ENCODE results near the gene FN3KRP. TPM values are rescaled to one million over a fixed set of nuclear protein-coding genes. Genes with fewer than 3 reads are reported as not detected.

The FN3KRP gene
- total RNA-seq, 1 donor from 2014 or later = 25.3 TPM

DNA sequence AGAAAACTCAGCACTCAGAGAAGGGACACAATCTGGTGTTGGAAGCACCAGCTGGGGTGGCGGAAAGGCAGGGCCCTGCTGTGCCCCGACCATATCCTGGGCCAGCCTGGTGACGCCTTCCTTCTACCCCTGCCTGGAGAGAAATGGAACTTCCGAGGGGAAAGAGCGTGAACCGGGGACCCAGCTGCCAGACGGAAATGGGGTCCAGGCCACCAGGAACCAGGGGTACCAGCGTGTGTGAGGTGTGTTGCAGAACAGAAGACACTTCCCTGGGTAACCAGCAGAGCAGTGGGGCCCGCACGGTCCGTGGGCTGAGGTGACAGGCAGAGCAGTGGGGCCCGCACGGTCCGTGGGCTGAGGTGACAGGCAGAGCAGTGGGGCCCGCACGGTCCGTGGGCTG lies 24.8 kb upstream of the FN3KRP start:
- Histone ChIP-seq H3K36me3 (ENCODE audit: control insufficient read depth, insufficient read depth, low read length) (no peaks in the 10 kb centered on the region), H3K4me3 (ENCODE audit: low read depth, low read length) (no peak overlapping the region), H3K27me3 (ENCODE audit: control insufficient read depth, insufficient read depth, low read length) (no peaks in the 10 kb centered on the region)
- TF ChIP-seq, protein P1, sequence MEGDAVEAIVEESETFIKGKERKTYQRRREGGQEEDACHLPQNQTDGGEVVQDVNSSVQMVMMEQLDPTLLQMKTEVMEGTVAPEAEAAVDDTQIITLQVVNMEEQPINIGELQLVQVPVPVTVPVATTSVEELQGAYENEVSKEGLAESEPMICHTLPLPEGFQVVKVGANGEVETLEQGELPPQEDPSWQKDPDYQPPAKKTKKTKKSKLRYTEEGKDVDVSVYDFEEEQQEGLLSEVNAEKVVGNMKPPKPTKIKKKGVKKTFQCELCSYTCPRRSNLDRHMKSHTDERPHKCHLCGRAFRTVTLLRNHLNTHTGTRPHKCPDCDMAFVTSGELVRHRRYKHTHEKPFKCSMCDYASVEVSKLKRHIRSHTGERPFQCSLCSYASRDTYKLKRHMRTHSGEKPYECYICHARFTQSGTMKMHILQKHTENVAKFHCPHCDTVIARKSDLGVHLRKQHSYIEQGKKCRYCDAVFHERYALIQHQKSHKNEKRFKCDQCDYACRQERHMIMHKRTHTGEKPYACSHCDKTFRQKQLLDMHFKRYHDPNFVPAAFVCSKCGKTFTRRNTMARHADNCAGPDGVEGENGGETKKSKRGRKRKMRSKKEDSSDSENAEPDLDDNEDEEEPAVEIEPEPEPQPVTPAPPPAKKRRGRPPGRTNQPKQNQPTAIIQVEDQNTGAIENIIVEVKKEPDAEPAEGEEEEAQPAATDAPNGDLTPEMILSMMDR (IDR thresholded peaks at IDR 0.05; ENCODE audit: insufficient read depth, low read length, poor library complexity, severe bottlenecking) = no peak
- no peak for DNase-seq (ENCODE audit: low read depth)

DNA sequence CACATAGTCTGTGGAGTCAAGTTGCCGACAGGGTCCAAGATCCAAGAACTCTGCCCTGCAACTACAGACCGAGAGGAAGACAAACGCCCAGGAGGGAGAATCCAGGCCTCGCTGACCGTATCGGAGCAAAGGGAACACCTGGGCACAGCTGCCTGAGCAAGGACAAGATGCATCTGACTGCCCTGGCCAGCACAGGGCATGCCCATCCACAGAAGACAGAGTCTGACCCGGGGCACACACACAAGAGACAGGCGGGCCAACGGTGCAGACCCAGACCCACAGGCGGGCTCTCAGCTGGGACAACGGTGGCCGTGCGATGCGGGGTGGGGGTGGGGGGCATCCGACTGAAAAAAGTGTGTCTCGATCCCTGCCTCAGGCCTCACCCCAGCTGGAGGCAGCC lies 24.2 kb upstream of the FN3KRP start:
- DNase-seq (ENCODE audit: low read depth) = no peak
- H3K27me3 ChIP-seq (ENCODE audit: control insufficient read depth, insufficient read depth, low read length) = peaks cover 2% of the 10 kb centered on the region
- TF ChIP-seq, protein P1 (IDR thresholded peaks at IDR 0.05; ENCODE audit: insufficient read depth, low read length, poor library complexity, severe bottlenecking) = no peak
- H3K4me3 ChIP-seq (ENCODE audit: low read depth, low read length) = no peak overlapping the region
- no peaks in the 10 kb centered on the region for H3K36me3 ChIP-seq (ENCODE audit: control insufficient read depth, insufficient read depth, low read length)

DNA sequence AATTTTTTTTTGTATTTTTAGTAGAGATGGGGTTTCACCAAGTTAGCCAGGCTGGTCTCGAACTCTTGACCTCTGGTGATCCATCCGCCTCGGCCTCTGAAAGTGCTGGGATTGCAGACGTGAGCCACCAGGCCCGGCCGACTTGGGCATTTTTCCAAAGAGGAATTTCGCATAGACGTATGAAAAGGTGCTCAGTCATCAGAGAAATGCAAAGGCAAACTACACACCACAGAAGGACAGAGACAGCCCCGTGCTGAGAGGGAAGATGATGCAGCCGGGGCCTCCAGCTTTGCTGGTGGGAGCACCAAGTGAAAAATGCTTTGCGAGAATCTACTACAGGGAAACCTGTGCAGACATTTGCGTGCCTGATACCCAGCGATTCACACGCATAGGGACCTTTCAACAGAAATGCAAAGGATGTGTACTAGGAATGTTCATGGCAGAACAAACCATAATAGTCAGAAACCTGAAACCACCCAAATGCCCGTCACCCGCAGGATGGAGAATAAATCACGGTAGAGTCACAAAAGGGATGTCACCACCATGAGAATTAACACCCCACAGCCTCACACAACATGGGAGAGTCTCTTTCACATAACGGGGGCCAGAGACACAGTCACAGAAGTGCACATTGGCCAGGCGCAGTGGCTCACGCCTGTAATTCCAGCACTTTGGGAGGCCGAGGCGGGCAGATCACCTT lies 23.2 kb upstream of the FN3KRP start:
- Histone ChIP-seq H3K4me3 (ENCODE audit: low read depth, low read length) (no peak overlapping the region), H3K27me3 (ENCODE audit: control insufficient read depth, insufficient read depth, low read length) (peaks cover 6% of the 10 kb centered on the region), H3K36me3 (ENCODE audit: control insufficient read depth, insufficient read depth, low read length) (no peaks in the 10 kb centered on the region)
- no peak for DNase-seq (ENCODE audit: low read depth)
- TF ChIP-seq, protein P1 (IDR thresholded peaks at IDR 0.05; ENCODE audit: insufficient read depth, low read length, poor library complexity, severe bottlenecking) = no peak

DNA sequence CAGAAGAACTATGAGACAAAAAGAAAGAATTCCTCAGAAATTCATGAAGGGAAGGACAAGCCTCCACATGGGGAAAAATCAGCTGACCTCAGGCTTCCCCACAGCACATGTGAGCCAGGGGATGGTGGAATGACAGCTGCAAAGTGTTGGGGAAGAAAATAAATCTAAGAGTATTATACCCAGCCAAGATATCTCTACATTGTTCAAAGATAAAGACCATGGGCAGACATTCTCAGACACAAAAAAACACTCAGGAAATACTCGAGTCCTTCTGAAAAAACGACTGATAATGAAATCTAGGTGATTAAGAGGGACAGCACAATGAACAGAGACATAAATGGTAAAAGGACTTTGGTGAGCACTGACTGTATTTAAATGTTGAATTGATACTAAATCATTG lies 21.9 kb upstream of the FN3KRP start:
- H3K36me3 ChIP-seq (ENCODE audit: control insufficient read depth, insufficient read depth, low read length) = no peaks in the 10 kb centered on the region
- TF ChIP-seq, protein P1 (IDR thresholded peaks at IDR 0.05; ENCODE audit: insufficient read depth, low read length, poor library complexity, severe bottlenecking) = no peak
- no peak overlapping the region for H3K4me3 ChIP-seq (ENCODE audit: low read depth, low read length)
- no peak for DNase-seq (ENCODE audit: low read depth)
- H3K27me3 ChIP-seq (ENCODE audit: control insufficient read depth, insufficient read depth, low read length) = peaks cover 6% of the 10 kb centered on the region

DNA sequence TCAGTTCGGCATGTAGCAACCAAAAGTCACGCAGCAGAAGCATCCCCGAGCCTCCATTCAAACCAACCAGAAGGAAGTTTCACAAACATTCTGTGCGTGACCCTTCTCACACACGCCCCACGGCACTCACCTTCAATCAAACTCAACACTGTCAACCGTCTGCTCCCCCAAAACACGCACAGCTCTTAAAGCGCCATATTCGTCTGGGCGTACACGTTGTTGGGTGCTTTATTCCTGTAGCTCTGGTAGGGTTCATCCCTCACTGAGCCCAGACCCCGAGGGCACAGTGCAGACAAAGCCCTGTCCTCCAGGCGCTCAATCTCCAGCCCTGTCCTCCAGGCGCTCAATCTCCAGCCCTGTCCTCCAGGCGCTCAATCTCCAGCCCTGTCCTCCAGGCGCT lies 20.2 kb upstream of the FN3KRP start:
- TF ChIP-seq, protein P1 (IDR thresholded peaks at IDR 0.05; ENCODE audit: insufficient read depth, low read length, poor library complexity, severe bottlenecking) = no peak
- Histone ChIP-seq H3K36me3 (ENCODE audit: control insufficient read depth, insufficient read depth, low read length) (no peaks in the 10 kb centered on the region), H3K4me3 (ENCODE audit: low read depth, low read length) (no peak overlapping the region), H3K27me3 (ENCODE audit: control insufficient read depth, insufficient read depth, low read length) (peaks cover 6% of the 10 kb centered on the region)
- no peak for DNase-seq (ENCODE audit: low read depth)

All from kidney epithelial cell (primary cell).